HEK293T (cell line): Measurements from ENCODE around the gene PNRC1.

Experiments used
- ARNT ChIP-seq: fragments of 450-650 bp; IDR thresholded peaks from 2 replicates; pipeline ENCODE4 v1.6.1; 2017; ENCODE audit warnings: mild to moderate bottlenecking
- BHLHE40 ChIP-seq: fragments of 450-650 bp; IDR thresholded peaks from 2 replicates; pipeline ENCODE4 v1.6.1; 2016; ENCODE audit warnings: mild to moderate bottlenecking, moderate library complexity, borderline replicate concordance
- HDGF ChIP-seq: fragments of 450-650 bp; IDR thresholded peaks from 2 replicates; pipeline ENCODE4 v1.6.1; 2017; ENCODE audit warnings: antibody characterized with exemption, borderline replicate concordance
- SP1 ChIP-seq: fragments of 450-650 bp; IDR thresholded peaks from 2 replicates; pipeline ENCODE4 v1.6.1; 2017

GRCh38 chr6:89118931-89119330 lies 38.4 kb downstream of the PNRC1 start:
- TF ChIP-seq HDGF (no peak), BHLHE40 (no peak), ARNT (no peak), SP1 (no peak)
